NT2/D1 (cell line): Measurements from ENCODE around the gene SREBF1.

Experiments
- DNase-seq: peaks from one replicate; pipeline ENCODE4 v3.0.0-alpha.2; 2011; ENCODE audit warnings: low read depth, low spot score
- H3K27me3 ChIP-seq: 2 replicates; pipeline ENCODE4 v1.6.0; 2011; ENCODE audit warnings: mild to moderate bottlenecking; ENCODE audit not compliant: insufficient read length, insufficient read depth
- H3K36me3 ChIP-seq: 2 replicates; pipeline ENCODE4 v1.6.1; 2011; ENCODE audit warnings: mild to moderate bottlenecking, low read length, mixed read lengths; ENCODE audit not compliant: insufficient read depth, insufficient read length
- H3K4me1 ChIP-seq: 2 replicates; pipeline ENCODE4 v1.5.1; 2011; ENCODE audit not compliant: insufficient read depth, insufficient read length
- H3K4me3 ChIP-seq: 2 replicates; pipeline ENCODE4 v1.5.1; 2011; ENCODE audit warnings: low read depth; ENCODE audit not compliant: insufficient read length
- H3K9ac ChIP-seq: 2 replicates; pipeline ENCODE4 v1.6.0; 2011; ENCODE audit warnings: low read depth; ENCODE audit not compliant: insufficient read length
- H3K9me3 ChIP-seq: 2 replicates; pipeline ENCODE4 v1.5.1; 2011; ENCODE audit warnings: mild to moderate bottlenecking, low read length; ENCODE audit not compliant: insufficient read depth
- SUZ12 ChIP-seq: IDR thresholded peaks from 2 replicates; pipeline ENCODE4 v1.6.1; 2011; ENCODE audit not compliant: insufficient read length, insufficient read depth; ENCODE audit errors: extremely low read depth
- YY1 ChIP-seq: IDR thresholded peaks from 2 replicates; pipeline ENCODE4 v1.6.1; 2011; ENCODE audit not compliant: insufficient read length, insufficient read depth
- ZNF274 ChIP-seq: IDR thresholded peaks from 2 replicates; pipeline ENCODE4 v1.6.1; 2011; ENCODE audit warnings: mild to moderate bottlenecking, low read depth, low read length

Gene SREBF1

DNA sequence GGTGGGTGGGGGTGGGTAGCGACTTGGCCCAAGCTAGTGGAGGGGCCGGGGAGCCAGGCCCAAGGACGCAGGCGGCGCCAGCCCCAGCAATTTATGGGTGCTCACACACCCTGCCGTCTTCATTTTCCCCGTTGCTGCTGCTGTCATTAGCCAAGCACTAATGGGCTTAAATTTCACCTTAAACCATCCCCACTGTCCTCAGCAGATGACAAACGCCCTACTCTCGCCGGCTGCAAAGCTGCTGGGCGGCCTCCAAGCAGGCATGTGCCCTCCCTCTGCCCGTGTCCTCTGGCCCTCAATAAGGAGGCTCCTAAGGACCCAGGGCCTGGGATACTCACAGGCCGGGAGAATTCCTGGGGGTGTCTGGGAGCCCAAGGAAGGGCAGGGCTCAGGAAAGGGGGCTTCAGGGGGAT, 66.1 kb downstream of the SREBF1 start:
- Histone ChIP-seq H3K36me3 (no peaks in the 10 kb centered on the region), H3K9ac (no peak overlapping the region), H3K9me3 (no peaks in the 10 kb centered on the region), H3K27me3 (no peaks in the 10 kb centered on the region), H3K4me3 (no peak overlapping the region), H3K4me1 (peaks cover 14% of the 10 kb centered on the region)
- no peak for DNase-seq
- no peak for TF ChIP-seq ZNF274
- TF ChIP-seq SUZ12, result no peak
- TF ChIP-seq YY1, result no peak

DNA sequence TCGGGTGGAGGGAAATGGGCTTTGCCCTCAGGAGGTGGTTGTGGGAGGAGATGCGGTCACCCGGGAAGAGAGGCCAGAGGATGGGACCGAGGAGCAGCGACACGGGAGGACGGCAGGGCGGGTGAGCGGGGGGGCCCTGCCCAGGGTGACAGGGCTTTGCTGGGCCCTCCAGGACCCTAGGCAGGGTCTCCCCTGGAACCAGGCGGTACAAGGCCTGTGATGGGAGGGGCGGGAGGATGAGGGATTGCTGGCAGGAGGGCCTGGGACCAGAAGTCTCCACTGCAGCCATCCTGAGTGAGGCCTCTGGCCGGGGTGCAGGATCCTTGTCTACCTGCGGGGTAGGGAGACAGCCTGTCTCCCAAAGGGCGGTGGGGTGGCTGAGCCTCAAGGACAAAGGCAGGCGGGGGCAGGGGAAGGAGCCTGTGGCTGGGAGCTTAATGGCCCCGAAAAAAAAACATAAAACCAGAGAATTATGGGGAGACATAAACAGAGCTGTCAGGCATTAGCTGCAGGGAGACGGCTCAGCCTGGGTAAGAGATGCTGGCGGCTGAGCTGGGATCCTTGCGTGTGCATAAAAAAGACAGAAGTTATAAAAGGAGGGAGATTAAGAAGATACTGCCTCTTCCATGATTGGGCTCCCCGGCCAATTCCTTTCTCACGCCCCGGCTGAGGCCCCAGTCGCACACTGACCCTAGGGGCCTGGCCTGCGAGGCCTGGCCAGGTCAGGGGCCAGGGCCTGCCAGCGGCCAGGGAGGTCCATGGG, 66.7 kb downstream of the SREBF1 start:
- DNase-seq, result no peak
- TF ChIP-seq YY1, result no peak
- TF ChIP-seq SUZ12, result no peak
- no peak for TF ChIP-seq ZNF274
- no peaks in the 10 kb centered on the region for H3K27me3 ChIP-seq
- peaks cover 4% of the 10 kb centered on the region for H3K36me3 ChIP-seq
- no peaks in the 10 kb centered on the region for H3K9me3 ChIP-seq
- no peak overlapping the region for H3K9ac ChIP-seq
- H3K4me1 ChIP-seq, result peaks cover 14% of the 10 kb centered on the region
- H3K4me3 ChIP-seq, result no peak overlapping the region

DNA sequence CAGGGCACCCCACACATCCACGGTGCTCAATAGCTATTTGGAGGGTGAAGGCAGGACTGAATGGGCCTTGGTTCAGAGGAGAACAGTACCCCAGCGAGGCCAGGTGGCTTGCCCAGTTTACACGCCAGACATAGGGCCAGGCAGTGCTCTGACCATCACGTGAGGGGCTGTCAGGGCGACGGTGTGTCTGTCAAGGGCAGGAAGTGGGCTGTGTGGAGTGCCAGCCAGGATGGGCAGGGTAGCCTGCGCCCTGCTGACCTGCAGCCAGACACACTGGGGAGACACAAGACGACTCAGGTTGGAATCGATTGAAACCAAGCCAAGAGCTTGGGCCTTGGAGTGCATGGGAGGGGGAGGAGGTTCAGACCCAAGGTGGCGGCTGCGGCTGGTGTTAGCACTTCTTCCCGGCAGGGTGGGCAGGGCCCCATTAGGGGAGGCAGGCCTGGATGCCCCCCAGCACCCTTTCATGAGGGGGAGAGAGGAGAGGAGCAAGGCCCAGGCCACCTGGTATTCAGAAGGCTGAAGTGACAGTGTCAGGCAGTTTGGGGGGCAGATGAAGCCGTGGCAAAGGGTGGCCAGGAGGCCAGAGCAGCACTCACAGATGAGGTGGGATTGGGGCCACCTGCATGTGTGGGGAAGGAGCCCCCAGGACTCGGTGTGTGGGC, 68.2 kb downstream of the SREBF1 start:
- H3K4me3 ChIP-seq, result no peak overlapping the region
- no peaks in the 10 kb centered on the region for H3K27me3 ChIP-seq
- H3K36me3 ChIP-seq, result peaks cover 5% of the 10 kb centered on the region
- DNase-seq, result no peak
- H3K4me1 ChIP-seq, result peaks cover 12% of the 10 kb centered on the region
- no peak for TF ChIP-seq YY1
- TF ChIP-seq SUZ12, result no peak
- no peak for TF ChIP-seq ZNF274
- no peaks in the 10 kb centered on the region for H3K9me3 ChIP-seq
- no peak overlapping the region for H3K9ac ChIP-seq

DNA sequence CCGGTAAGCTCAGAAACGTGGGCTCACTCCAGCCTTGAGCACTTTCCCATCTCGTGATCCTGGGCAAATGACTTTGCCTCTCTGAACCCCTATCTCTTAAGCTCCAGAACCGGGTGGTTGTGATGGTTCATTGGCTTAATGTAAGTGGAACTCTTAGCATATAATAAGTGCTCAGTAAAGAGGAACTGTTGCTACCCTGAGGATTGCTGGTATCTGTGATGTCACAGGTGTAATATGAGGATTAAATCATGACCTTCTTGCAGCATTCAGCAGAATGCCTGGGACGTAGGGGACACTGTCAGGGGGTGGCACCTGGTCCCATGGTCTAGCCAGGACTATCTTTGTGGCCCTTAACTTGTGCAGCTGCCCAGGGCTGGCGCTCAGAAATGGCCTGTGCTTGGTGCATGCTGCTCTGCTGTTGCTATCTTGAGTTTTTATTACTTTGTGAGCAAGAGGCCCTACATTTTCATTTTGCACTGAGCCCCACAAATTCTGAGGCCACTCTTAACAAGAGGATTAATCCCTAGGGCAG, 68.8 kb downstream of the SREBF1 start:
- Histone ChIP-seq H3K4me3 (no peak overlapping the region), H3K27me3 (no peaks in the 10 kb centered on the region), H3K36me3 (peaks cover 5% of the 10 kb centered on the region), H3K4me1 (peaks cover 16% of the 10 kb centered on the region), H3K9me3 (no peaks in the 10 kb centered on the region), H3K9ac (no peak overlapping the region)
- no peak for DNase-seq
- TF ChIP-seq YY1 (no peak), SUZ12 (no peak), ZNF274 (no peak)

DNA sequence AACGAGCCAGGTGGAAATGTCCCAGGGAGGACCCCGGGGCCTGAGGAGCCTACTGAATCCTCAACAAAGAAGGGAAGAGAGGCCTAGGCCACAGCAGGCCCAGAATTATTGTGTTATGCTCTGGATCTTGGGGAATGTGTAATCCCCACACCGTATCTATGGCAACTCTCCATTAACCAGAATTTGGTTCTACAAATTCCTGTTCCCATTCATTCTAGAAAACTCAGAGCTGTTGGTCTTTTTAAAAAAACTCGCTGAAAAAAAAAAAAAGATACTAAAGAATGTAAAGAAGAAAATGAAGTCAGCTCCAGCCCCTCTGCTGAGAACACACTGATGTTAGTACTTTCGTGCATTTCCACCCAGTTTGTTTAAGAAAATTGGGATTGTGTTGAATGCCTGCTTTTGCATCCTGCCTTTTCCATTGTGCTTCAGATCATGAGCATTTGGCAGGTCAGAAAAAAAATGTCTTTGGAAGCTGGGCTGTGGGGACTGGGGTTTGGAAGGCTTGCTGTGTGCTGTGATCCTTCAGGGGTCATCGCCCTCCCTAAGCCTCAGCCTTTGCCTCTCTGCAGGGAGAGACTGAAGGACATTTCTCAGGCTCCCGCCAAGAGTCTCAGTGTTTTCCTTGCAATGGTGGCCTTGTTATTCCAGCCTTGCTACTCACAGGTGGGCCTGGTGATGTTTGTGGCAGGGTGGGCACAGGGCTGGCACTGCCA, 69.5 kb downstream of the SREBF1 start:
- TF ChIP-seq SUZ12, result no peak
- Histone ChIP-seq H3K4me3 (no peak overlapping the region), H3K36me3 (peaks cover 5% of the 10 kb centered on the region), H3K27me3 (no peaks in the 10 kb centered on the region), H3K4me1 (peaks cover 16% of the 10 kb centered on the region), H3K9ac (no peak overlapping the region), H3K9me3 (no peaks in the 10 kb centered on the region)
- DNase-seq, result no peak

DNA sequence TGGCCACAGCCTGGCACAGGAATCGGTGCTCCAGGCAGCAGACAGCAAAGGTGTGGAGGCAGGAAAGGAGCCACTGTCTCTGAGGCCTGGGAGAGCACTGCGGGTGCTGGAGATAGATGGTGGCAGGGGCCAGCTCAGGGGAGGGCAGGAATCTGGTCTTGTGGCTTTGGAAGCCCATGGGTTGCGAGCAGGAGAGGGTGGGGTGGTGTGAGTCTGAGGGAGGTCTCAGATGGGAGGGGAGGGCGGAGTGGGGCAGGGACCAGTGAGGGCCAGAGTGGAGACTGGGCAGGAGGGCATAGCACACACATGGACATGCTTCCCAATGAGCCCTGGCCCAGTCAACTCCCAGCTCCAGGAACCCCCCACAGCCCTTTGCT, 70.1 kb downstream of the SREBF1 start:
- H3K4me1 ChIP-seq, result peaks cover 16% of the 10 kb centered on the region
- H3K9ac ChIP-seq, result no peak overlapping the region
- peaks cover 5% of the 10 kb centered on the region for H3K36me3 ChIP-seq
- no peaks in the 10 kb centered on the region for H3K27me3 ChIP-seq
- TF ChIP-seq YY1 (no peak), ZNF274 (no peak), SUZ12 (no peak)
- H3K4me3 ChIP-seq, result no peak overlapping the region
- no peak for DNase-seq
- no peaks in the 10 kb centered on the region for H3K9me3 ChIP-seq

DNA sequence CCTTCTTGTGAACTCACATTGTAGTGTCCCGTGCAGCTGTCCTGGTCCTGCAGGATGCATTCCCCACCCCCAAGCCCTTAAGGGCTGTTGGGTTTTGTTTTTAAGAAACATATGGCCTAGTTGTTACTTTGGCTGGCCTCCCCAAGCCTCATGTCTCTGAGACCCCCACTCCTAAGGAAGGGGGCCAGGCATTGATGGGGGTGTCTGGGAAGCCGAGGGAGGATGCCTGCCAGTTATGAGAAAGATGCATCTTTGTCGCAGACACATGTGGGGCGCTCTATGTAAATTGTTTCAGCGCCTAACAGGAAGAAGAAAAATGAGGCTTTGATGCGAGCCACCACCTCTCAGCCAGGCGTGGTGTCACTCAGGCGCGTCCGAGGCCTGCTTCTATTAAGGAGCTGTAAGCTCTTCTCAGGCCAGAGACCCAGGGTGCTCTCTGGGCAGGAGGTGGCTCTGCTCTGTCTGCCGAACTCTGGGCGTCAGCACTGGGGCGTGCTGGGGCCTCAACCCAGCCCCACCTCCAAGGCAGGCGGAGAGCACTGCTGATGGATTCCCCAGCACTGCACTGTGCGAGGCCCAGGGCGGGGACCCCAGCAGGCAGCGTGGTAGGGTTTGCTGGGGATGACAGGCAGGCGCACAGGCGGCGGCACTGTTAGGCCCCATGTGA, 70.6 kb downstream of the SREBF1 start:
- Histone ChIP-seq H3K27me3 (no peaks in the 10 kb centered on the region), H3K36me3 (peaks cover 5% of the 10 kb centered on the region), H3K9me3 (no peaks in the 10 kb centered on the region), H3K4me1 (peaks cover 16% of the 10 kb centered on the region), H3K4me3 (no peak overlapping the region), H3K9ac (no peak overlapping the region)
- no peak for DNase-seq
- no peak for TF ChIP-seq YY1
- no peak for TF ChIP-seq ZNF274
- no peak for TF ChIP-seq SUZ12
